ENCODE measurements around the gene SNTA1.
"Not testable (repeated sequence)": the region's sequence is repeated elsewhere in the genome, so short reads cannot be mapped to it uniquely, and the experiment has no call there.

Gene SNTA1

DNA sequence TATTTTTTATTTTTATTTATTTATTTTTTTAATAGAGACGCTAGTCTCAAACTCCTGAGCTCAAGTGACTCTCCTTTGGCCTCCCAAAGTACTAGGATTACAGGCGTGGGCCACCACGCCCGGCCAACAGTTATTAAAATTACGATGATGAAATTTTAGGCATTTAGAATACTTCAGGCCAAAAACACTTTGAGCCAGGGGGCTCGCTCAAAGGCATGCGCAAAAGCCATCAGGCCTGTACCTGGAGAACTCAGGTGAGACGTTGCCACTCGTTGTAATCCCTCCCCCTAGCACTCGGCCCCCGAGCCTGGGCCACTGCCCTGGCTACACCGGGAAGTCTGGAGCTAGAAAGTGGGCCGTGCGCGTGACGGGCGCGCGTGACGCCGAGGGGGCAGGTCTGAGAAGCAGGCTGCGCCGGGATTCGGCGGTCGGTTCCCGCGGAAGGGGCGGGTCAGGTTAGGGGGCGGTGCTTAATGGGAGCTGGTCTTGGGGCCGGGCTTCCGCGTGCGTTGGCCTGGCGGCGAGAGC is 46.0 kb upstream of the SNTA1 start:
- Histone ChIP-seq H3K27me3 (ENCODE audit: insufficient read depth, low read length) (no peaks in the 10 kb centered on the region), H2AFZ (ENCODE audit: low read length) (peak overlapping the region; percentile 89; the same call in 1 of the 2 replicates), H3K36me3 (ENCODE audit: insufficient read depth, low read length) (no peaks in the 10 kb centered on the region), H3K9ac (ENCODE audit: low read length) (peak overlapping the region; percentile 96), H3K4me1 (ENCODE audit: insufficient read depth, low read length, severe bottlenecking) (peaks cover 23% of the 10 kb centered on the region), H4K20me1 (ENCODE audit: insufficient read depth, low read length) (no peaks in the 10 kb centered on the region), H3K9me2 (ENCODE audit: low read depth, low read length) (no peaks in the 10 kb centered on the region), H3F3A (ENCODE audit: insufficient read depth, low read length) (no peaks in the 10 kb centered on the region), H3K79me2 (ENCODE audit: insufficient read depth, low read length) (peaks cover 20% of the 10 kb centered on the region), H3K4me3 (ENCODE audit: low read depth, low read length, poor library complexity, severe bottlenecking) (peak overlapping the region; percentile 86), H3K4me2 (ENCODE audit: low read length) (peak overlapping the region; percentile 100), H3K9me3 (ENCODE audit: low read length) (no peaks in the 10 kb centered on the region), H3K27ac (ENCODE audit: low read depth, low read length, poor library complexity, severe bottlenecking) (peak overlapping the region; percentile 77)
- no peak for TF ChIP-seq EZH2 (IDR thresholded peaks at IDR 0.05; ENCODE audit: borderline replicate concordance, low read length)
- TF ChIP-seq, protein P1, sequence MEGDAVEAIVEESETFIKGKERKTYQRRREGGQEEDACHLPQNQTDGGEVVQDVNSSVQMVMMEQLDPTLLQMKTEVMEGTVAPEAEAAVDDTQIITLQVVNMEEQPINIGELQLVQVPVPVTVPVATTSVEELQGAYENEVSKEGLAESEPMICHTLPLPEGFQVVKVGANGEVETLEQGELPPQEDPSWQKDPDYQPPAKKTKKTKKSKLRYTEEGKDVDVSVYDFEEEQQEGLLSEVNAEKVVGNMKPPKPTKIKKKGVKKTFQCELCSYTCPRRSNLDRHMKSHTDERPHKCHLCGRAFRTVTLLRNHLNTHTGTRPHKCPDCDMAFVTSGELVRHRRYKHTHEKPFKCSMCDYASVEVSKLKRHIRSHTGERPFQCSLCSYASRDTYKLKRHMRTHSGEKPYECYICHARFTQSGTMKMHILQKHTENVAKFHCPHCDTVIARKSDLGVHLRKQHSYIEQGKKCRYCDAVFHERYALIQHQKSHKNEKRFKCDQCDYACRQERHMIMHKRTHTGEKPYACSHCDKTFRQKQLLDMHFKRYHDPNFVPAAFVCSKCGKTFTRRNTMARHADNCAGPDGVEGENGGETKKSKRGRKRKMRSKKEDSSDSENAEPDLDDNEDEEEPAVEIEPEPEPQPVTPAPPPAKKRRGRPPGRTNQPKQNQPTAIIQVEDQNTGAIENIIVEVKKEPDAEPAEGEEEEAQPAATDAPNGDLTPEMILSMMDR (IDR thresholded peaks at IDR 0.05; ENCODE audit: low read length) = no peak

DNA sequence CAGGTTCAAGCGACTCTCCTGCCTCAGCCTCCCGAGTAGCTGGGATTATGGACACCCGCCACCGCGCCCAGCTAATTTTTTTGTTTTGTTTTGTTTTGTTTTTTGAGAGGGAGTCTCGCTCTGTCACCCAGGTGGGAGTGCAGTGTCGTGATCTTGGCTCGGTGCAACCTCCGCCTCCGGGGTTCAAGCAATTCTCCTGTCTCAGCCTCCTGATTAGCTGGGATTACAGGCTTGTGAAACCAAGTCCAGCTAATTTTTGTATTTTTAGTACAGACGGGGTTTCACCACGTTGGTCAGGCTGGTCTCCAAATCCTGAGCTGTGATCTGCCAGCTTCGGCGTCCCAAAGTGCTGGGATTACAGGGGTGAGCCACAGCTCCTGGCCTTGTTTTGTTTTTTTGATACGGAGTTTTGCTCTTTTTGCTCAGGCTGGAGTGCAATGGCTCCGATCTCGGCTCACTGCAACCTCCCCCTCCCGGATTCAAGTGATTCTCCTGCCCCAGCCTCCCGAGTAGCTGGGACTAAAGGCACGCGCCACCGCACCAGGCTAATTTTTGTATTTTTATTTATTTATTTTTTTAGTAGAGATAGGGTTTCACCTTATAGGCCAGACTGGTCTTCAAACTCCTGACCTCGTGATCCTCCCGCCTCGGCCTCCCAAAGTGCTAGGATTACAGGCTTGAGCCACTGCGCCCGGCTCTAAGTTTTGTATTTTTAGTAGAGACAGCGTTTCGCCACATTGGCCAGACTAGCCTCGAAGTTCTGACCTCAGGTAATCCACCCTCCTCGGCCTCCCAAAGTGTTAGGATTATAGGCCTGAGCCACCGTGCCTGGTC is 45.3 kb upstream of the SNTA1 start:
- Histone ChIP-seq H3K4me3 (ENCODE audit: low read depth, low read length, poor library complexity, severe bottlenecking) (peak overlapping the region; percentile 86), H3K9ac (ENCODE audit: low read length) (peak overlapping the region; percentile 96), H3K4me1 (ENCODE audit: insufficient read depth, low read length, severe bottlenecking) (peaks cover 23% of the 10 kb centered on the region), H3K27ac (ENCODE audit: low read depth, low read length, poor library complexity, severe bottlenecking) (peak overlapping the region; percentile 77), H3K4me2 (ENCODE audit: low read length) (peak overlapping the region; percentile 100), H2AFZ (ENCODE audit: low read length) (peak overlapping the region; percentile 89; the same call in 1 of the 2 replicates), H3K79me2 (ENCODE audit: insufficient read depth, low read length) (peaks cover 19% of the 10 kb centered on the region)
- H3K9me2 ChIP-seq (ENCODE audit: low read depth, low read length); H3F3A ChIP-seq (ENCODE audit: insufficient read depth, low read length); H3K27me3 ChIP-seq (ENCODE audit: insufficient read depth, low read length); H3K9me3 ChIP-seq (ENCODE audit: low read length); H4K20me1 ChIP-seq (ENCODE audit: insufficient read depth, low read length); H3K36me3 ChIP-seq (ENCODE audit: insufficient read depth, low read length): not testable (repeated sequence)

DNA sequence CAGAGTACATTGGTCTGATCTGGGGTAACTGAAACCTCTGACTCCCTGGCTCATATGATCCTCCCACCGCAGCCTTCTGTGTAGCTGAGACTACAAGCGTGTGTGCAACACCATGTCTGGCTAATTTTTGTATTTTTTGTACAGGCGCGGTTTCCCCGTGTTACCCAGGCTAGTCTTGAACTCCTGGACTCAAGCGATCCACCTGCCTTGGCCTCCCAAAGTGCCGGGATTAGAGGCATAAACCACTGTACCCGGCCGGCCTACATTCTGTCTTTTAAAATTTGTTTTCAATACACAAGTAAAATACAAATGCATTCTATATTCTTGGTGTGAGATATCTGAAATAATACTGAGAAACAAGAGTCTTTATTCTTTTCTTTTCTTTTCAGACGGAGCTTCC is 44.6 kb upstream of the SNTA1 start:
- no peaks in the 10 kb centered on the region for H3K36me3 ChIP-seq (ENCODE audit: insufficient read depth, low read length)
- no peaks in the 10 kb centered on the region for H3K27me3 ChIP-seq (ENCODE audit: insufficient read depth, low read length)
- no peaks in the 10 kb centered on the region for H3K9me2 ChIP-seq (ENCODE audit: low read depth, low read length)
- no peak overlapping the region for H3K4me2 ChIP-seq (ENCODE audit: low read length)
- no peaks in the 10 kb centered on the region for H3F3A ChIP-seq (ENCODE audit: insufficient read depth, low read length)
- H3K79me2 ChIP-seq (ENCODE audit: insufficient read depth, low read length) = peaks cover 15% of the 10 kb centered on the region
- H3K9me3 ChIP-seq (ENCODE audit: low read length) = no peaks in the 10 kb centered on the region
- no peak overlapping the region for H3K27ac ChIP-seq (ENCODE audit: low read depth, low read length, poor library complexity, severe bottlenecking)
- TF ChIP-seq EZH2 (IDR thresholded peaks at IDR 0.05; ENCODE audit: borderline replicate concordance, low read length) = no peak
- TF ChIP-seq, protein P1 (IDR thresholded peaks at IDR 0.05; ENCODE audit: low read length) = no peak
- no peaks in the 10 kb centered on the region for H4K20me1 ChIP-seq (ENCODE audit: insufficient read depth, low read length)
- peaks cover 23% of the 10 kb centered on the region for H3K4me1 ChIP-seq (ENCODE audit: insufficient read depth, low read length, severe bottlenecking)
- no peak overlapping the region for H3K9ac ChIP-seq (ENCODE audit: low read length)
- H2AFZ ChIP-seq (ENCODE audit: low read length) = no peak overlapping the region
- no peak overlapping the region for H3K4me3 ChIP-seq (ENCODE audit: low read depth, low read length, poor library complexity, severe bottlenecking)

DNA sequence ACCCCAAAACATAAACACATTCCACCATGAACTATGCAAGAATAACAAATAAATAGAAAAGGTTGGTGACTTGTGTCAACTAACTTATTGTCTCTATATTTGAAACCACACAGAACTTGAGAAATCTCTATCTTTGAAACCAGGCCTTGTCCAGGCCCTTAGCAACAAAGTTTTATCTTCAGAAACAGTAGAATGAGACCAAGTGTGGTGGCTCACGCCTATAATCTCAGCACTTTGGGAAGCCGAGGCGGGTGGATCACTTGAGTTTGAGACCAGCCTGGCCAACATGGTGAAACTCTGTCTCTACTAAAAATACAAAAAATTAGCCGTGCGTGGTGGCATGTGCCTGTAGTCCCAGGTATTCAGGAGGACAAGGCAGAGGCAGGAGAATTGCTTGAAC is 39.6 kb upstream of the SNTA1 start:
- H3K9me2 ChIP-seq (ENCODE audit: low read depth, low read length); H3K79me2 ChIP-seq (ENCODE audit: insufficient read depth, low read length); H3K9ac ChIP-seq (ENCODE audit: low read length); H4K20me1 ChIP-seq (ENCODE audit: insufficient read depth, low read length); H3K36me3 ChIP-seq (ENCODE audit: insufficient read depth, low read length); H3K4me3 ChIP-seq (ENCODE audit: low read depth, low read length, poor library complexity, severe bottlenecking); H2AFZ ChIP-seq (ENCODE audit: low read length); H3K27me3 ChIP-seq (ENCODE audit: insufficient read depth, low read length); H3K4me2 ChIP-seq (ENCODE audit: low read length); H3K27ac ChIP-seq (ENCODE audit: low read depth, low read length, poor library complexity, severe bottlenecking); H3K4me1 ChIP-seq (ENCODE audit: insufficient read depth, low read length, severe bottlenecking); H3F3A ChIP-seq (ENCODE audit: insufficient read depth, low read length); H3K9me3 ChIP-seq (ENCODE audit: low read length): not testable (repeated sequence)
